K562 (cell line): ENCODE results near the gene TMEM151A. TPM values are rescaled to one million over a fixed set of nuclear protein-coding genes. Genes with fewer than 3 reads are reported as not detected.

Source experiments
- ATAC-seq: fragments of 200-7000 bp; cut with Tn5 transposase; 3 replicates; pipeline ENCODE4 v1.9.1; 2020; ENCODE audit warnings: moderate library complexity
- BruUV-seq: library from RNA; stranded (reverse); fragments of 400-500 nt; replicated peaks from 2 replicates; lab custom pipeline; 2021; lab: Mats Ljungman, UMichigan
- CTCF ChIA-PET: fragments of 300-600 bp; formaldehyde crosslinking; extraction: SDS; loops from one replicate; lab custom pipeline; 2021; ENCODE audit warnings: low intra/inter-chr PET ratio; lab: Yijun Ruan, JAX
- POLR2A ChIA-PET: fragments of 300-600, 350-650 bp; sonication (Branson Sonifier 250); formaldehyde crosslinking; extraction: SDS; loops from one replicate; lab custom pipeline; 2021; ENCODE audit warnings: antibody characterized with exemption, inconsistent platforms; lab: Yijun Ruan, JAX
- DNase-seq, 4 experiments: peaks; one replicate each; pipeline versions ENCODE4 v3.0.0 to v3.0.0-alpha.2; 2011 to 2018; ENCODE audit warnings: low spot score in 3 of 4, mixed read lengths in 3 of 4; ENCODE audit errors: extremely low read depth in 1 of 4
- FAIRE-seq: peaks from 2 replicates; lab custom pipeline; 2011; peaks lifted over from hg19 to GRCh38; lab: Jason Lieb, UNC
- H2AFZ ChIP-seq: 2 replicates; pipeline ENCODE4 v1.6.0; 2011; ENCODE audit warnings: low read depth, low read length, control low read depth, inconsistent platforms
- H3K27ac ChIP-seq: fragments of 200-600 bp; 3 replicates; pipeline ENCODE4 v1.8.0; 2011; ENCODE audit warnings: low read depth, mild to moderate bottlenecking, control low read depth, inconsistent platforms, low read length, moderate library complexity, mixed read lengths; ENCODE audit errors: extremely low read depth
- H3K27me3 ChIP-seq, 2 experiments: fragments of 300-600 bp in 1 of 2; 2 replicates in 1 of 2; 3 replicates in 1 of 2; pipeline versions ENCODE4 v1.6.0 to v1.8.0; 2011; ENCODE audit warnings: inconsistent platforms in 2 of 2, low read length in 2 of 2, mild to moderate bottlenecking in 1 of 2, mixed read lengths in 1 of 2, moderate library complexity in 1 of 2; ENCODE audit not compliant: control insufficient read depth in 2 of 2, insufficient read depth in 2 of 2
- H3K36me3 ChIP-seq: fragments of 300-600 bp; 3 replicates; pipeline ENCODE4 v1.8.0; 2011; ENCODE audit warnings: mild to moderate bottlenecking, low read length, inconsistent platforms; ENCODE audit not compliant: control insufficient read depth, insufficient read depth
- H3K4me1 ChIP-seq, 2 experiments: fragments of 200-600 bp in 1 of 2; replicated peaks in 1 of 2; 2 replicates in 1 of 2; 3 replicates in 1 of 2; pipeline versions ENCODE4 v1.5.1 to v1.8.0; 2011; ENCODE audit warnings: inconsistent platforms in 2 of 2, low read length in 2 of 2, mild to moderate bottlenecking in 1 of 2, mixed read lengths in 1 of 2, moderate library complexity in 1 of 2; ENCODE audit not compliant: control insufficient read depth in 2 of 2, insufficient read depth in 2 of 2
- H3K4me2 ChIP-seq: 2 replicates; pipeline ENCODE4 v1.6.1; 2011; ENCODE audit warnings: low read length, control low read depth, inconsistent platforms, mixed read lengths; ENCODE audit not compliant: insufficient read depth
- H3K4me3 ChIP-seq: fragments of 200-600 bp; sonication (generic), shearing (Covaris generic); 2 replicates; pipeline ENCODE4 v1.5.1; 2016; ENCODE audit warnings: control low read depth, inconsistent platforms
- H3K79me2 ChIP-seq: fragments of 200-600 bp; 3 replicates; pipeline ENCODE4 v1.8.0; 2011; ENCODE audit warnings: low read length, inconsistent platforms; ENCODE audit not compliant: control insufficient read depth, insufficient read depth
- H3K9ac ChIP-seq, 2 experiments: 2 replicates each; pipeline versions ENCODE4 v1.6.0 to v1.6.1; 2011; ENCODE audit warnings: low read depth in 2 of 2, low read length in 2 of 2, control low read depth in 1 of 2, inconsistent platforms in 1 of 2, mild to moderate bottlenecking in 1 of 2, mixed read lengths in 1 of 2; ENCODE audit not compliant: insufficient read depth in 1 of 2
- H3K9me1 ChIP-seq: one replicate; pipeline ENCODE4 v1.6.0; 2011; ENCODE audit warnings: inconsistent platforms, mild to moderate bottlenecking, low read length, moderate library complexity; ENCODE audit not compliant: control insufficient read depth, insufficient read depth
- H3K9me3 ChIP-seq: replicated peaks from 2 replicates; pipeline ENCODE4 v1.5.1; 2011; ENCODE audit warnings: low read depth, low read length, inconsistent platforms; ENCODE audit not compliant: control insufficient read depth, insufficient read depth
- H4K20me1 ChIP-seq: replicated peaks from 2 replicates; pipeline ENCODE4 v1.6.1; 2011; ENCODE audit warnings: low read length, inconsistent platforms, mixed read lengths; ENCODE audit not compliant: control insufficient read depth, insufficient read depth
- ARID1B ChIP-seq: fragments of 450-650 bp; IDR thresholded peaks from 2 replicates; pipeline ENCODE4 v1.6.1; 2016; ENCODE audit warnings: antibody characterized with exemption, mild to moderate bottlenecking, inconsistent platforms
- C11orf30 ChIP-seq: fragments of 450-650 bp; IDR thresholded peaks from 2 replicates; pipeline ENCODE4 v1.6.1; 2016; ENCODE audit warnings: low read depth, mild to moderate bottlenecking
- CSDE1 ChIP-seq, 2 experiments: fragments of 450-650 bp; IDR thresholded peaks; 2 replicates each; pipeline ENCODE4 v1.6.1; 2016; ENCODE audit warnings: mild to moderate bottlenecking in 1 of 2
- ELF1 ChIP-seq: fragments of 200-800 bp; sonication (Bioruptor generic); IDR thresholded peaks from 2 replicates; pipeline ENCODE4 v1.6.1; 2016; ENCODE audit warnings: missing genetic modification characterization, missing compliant biosample characterization
- JUND ChIP-seq, 2 experiments: IDR thresholded peaks; 2 replicates in 1 of 2; 3 replicates in 1 of 2; pipeline ENCODE4 v1.6.1; 2011; ENCODE audit warnings: borderline replicate concordance in 2 of 2, low read depth in 2 of 2, low read length in 2 of 2, improper control_type of control experiment in 1 of 2, missing biosample characterization in 1 of 2, missing genetic modification characterization in 1 of 2, missing genetic modification reagents in 1 of 2
- MAFK ChIP-seq: IDR thresholded peaks from 2 replicates; pipeline ENCODE4 v1.6.1; 2011; ENCODE audit warnings: low read length, improper control_type of control experiment
- MYNN ChIP-seq, 2 experiments: sonication (generic); formaldehyde crosslinking in 1 of 2; IDR thresholded peaks; 2 replicates each; pipeline versions ENCODE4 v1.5.0 to v1.6.1; 2016 to 2020; ENCODE audit warnings: antibody characterized with exemption in 1 of 2, missing genetic modification reagents in 1 of 2
- RBBP5 ChIP-seq: fragments of 200-600 bp; sonication (generic); IDR thresholded peaks from 2 replicates; pipeline ENCODE4 v1.6.1; 2012; ENCODE audit warnings: borderline replicate concordance, mild to moderate bottlenecking, low read length, control low read depth, inconsistent platforms; ENCODE audit not compliant: insufficient read depth, poor library complexity, severe bottlenecking
- RBM22 ChIP-seq: fragments of 200-400 bp; formaldehyde crosslinking; IDR thresholded peaks from 2 replicates; pipeline ENCODE4 v1.6.1; 2018; ENCODE audit warnings: low read length, low read depth; ENCODE audit not compliant: poor library complexity, severe bottlenecking
- RFX7 ChIP-seq: fragments of 250-450 bp; sonication (Bioruptor Pico); IDR thresholded peaks from 2 replicates; pipeline ENCODE4 v1.5.1; 2021; ENCODE audit warnings: mild to moderate bottlenecking
- ZC3H11A ChIP-seq: IDR thresholded peaks from 2 replicates; pipeline ENCODE4 v1.6.1; 2012; ENCODE audit warnings: low read depth, low read length, improper control_type of control experiment
- ZKSCAN3 ChIP-seq: fragments of 250-450 bp; sonication (Bioruptor Pico); IDR thresholded peaks from 2 replicates; pipeline ENCODE4 v1.4.0; 2020
- ZNF436 ChIP-seq: fragments of 250-450, 450-650 bp; sonication (Bioruptor Pico); formaldehyde crosslinking; IDR thresholded peaks from 2 replicates; pipeline ENCODE4 v1.7.0; 2020; ENCODE audit warnings: mild to moderate bottlenecking
- ZNF699 ChIP-seq: fragments of 250-450 bp; sonication (Bioruptor Pico); IDR thresholded peaks from 2 replicates; pipeline ENCODE4 v1.8.0; 2021; ENCODE audit warnings: mild to moderate bottlenecking, moderate library complexity; ENCODE audit not compliant: insufficient replicate concordance
- WGBS: fragments of 100-300 bp; shearing (Covaris generic); methylation state at CpG from one replicate; pipeline ENCODE4 v1.1.6; 2016; ENCODE audit warnings: low coverage, mixed read lengths; ENCODE audit not compliant: insufficient coverage; ENCODE audit errors: missing lambda C conversion rate; 5-methylcytosine and 5-hydroxymethylcytosine counted together
- in situ Hi-C: fragments of 300-500 bp; cut with MboI; formaldehyde crosslinking; loops from 4 replicates; pipeline ENCODE4 v1.15.0; 2018; ENCODE audit warnings: inconsistent platforms, mixed read lengths
- intact Hi-C: fragments of 100-400 bp; cut with micrococcal nuclease; formaldehyde crosslinking; loops from 2 replicates; pipeline ENCODE4 v1.14.2; 2022
- polyA plus RNA-seq, 8 experiments: library from polyadenylated mRNA; depleted of rRNA in 4 of 8; stranded (reverse) in 5 of 8; unstranded in 3 of 8; fragments of >200 nt; fragmentation: Nextera tagmentation in 2 of 8; fragmentation: Illumina TruSeq in 1 of 8; extraction: Ambion mirVana in 2 of 8; extraction: Trizol in 1 of 8; gene quantifications; 2 replicates each; pipeline versions ENCODE4 v1.2.1 to v1.2.3, GENCODE V29; 2011 to 2014; ENCODE audit warnings: inconsistent platforms in 1 of 8, missing spikeins in 1 of 8
- total RNA-seq, 7 experiments: library from RNA; depleted of rRNA in 6 of 7; stranded (reverse); fragments of >200 nt in 6 of 7; fragmentation: Illumina TruSeq in 2 of 7; extraction: Trizol in 2 of 7; gene quantifications; 2 replicates each; pipeline versions ENCODE4 v1.2.1 to v1.2.3, GENCODE V29; 2011 to 2021; ENCODE audit warnings: low replicate concordance in 1 of 7
- TF ChIP-seq, protein P1 (sequence below): sonication (generic); formaldehyde crosslinking; IDR thresholded peaks from 2 replicates; pipeline ENCODE4 v1.8.1; 2023; ENCODE audit warnings: mild to moderate bottlenecking, missing genetic modification reagents
- TF ChIP-seq, protein P2 (sequence below): IDR thresholded peaks from 2 replicates; pipeline ENCODE4 v1.6.1; 2014; ENCODE audit warnings: antibody characterized with exemption

Gene TMEM151A
- total and polyA plus RNA-seq, 9 of the 15 experiments (the other 6 are each of a cell fraction or from before 2014, with no cell fraction given): not detected

DNA sequence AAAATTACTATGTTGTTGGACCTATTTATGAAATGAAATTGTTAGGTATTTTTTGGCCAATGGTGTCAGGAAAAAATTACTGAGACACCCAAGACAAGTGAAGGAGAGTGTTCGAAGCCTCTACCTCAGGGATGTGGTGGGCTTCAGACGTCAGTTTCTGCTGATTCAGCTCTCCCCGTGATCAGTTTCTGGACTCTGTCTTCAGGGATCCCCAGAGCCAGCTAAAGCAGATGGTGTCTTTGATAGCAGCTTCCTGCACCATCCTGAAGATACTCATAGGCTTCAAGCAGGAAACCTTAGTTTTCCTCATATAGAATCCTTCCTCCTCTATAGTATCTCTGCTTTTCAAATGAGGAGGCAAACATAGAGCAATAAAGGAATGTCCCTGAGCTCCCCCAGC is 17.8 kb downstream of the TMEM151A start:
- H4K20me1 ChIP-seq: no peaks in the 10 kb centered on the region
- no peak overlapping the region for H3K27ac ChIP-seq
- no peaks in the 10 kb centered on the region for H3K27me3 ChIP-seq
- no peaks in the 10 kb centered on the region for H3K9me3 ChIP-seq
- 9% methylated on average over 3 of the region's 3 CpGs for WGBS
- no peak overlapping the region for H3K4me3 ChIP-seq
- H3K9ac ChIP-seq: peak overlapping the region in 1 of 2 experiments; percentile 62; a peak in 1 of 4 replicates
- intact Hi-C loops: no loop called here
- DNase-seq: peak in 3 of 4 experiments; percentile 57 to 60 (median 60)
- no peak for FAIRE-seq
- ATAC-seq: no peak
- H3K4me2 ChIP-seq: peak overlapping the region; percentile 9; the same call in 1 of the 2 replicates
- H3K79me2 ChIP-seq: no peaks in the 10 kb centered on the region
- H3K4me1 ChIP-seq: peaks cover 23 to 33% of the 10 kb centered on the region in 2 experiments
- in situ Hi-C loops: no loop called here
- no peaks in the 10 kb centered on the region for H3K36me3 ChIP-seq
- POLR2A ChIA-PET: interaction anchor here (0.9 to 1.9 kb wide), 2 partner anchors 21 to 24 kb away, joined by 3 to 4 read pairs; partner anchors contain the start of gene YIF1A
- H2AFZ ChIP-seq: peak overlapping the region; percentile 49
- H3K9me1 ChIP-seq: no peaks in the 10 kb centered on the region
- no TSS peak for BruUV-seq
- CTCF ChIA-PET: interaction anchor here (0.7 kb wide), 1 partner anchor 112 kb away, joined by 3 read pairs; no protein-coding TSS in a partner anchor
- TF ChIP-seq ELF1 (tag) (no peak), C11orf30 (peak; percentile 96), MYNN (IDR thresholded peaks at IDR 0.05) (no peak), MYNN (CRISPR knock-in tag; IDR thresholded peaks at IDR 0.05) (no peak), ZNF699 (CRISPR knock-in tag) (no peak), ZC3H11A (no peak), RFX7 (CRISPR knock-in tag) (no peak), RBBP5 (no peak), ZNF436 (CRISPR knock-in tag) (no peak), MAFK (peak; percentile 87), JUND (IDR thresholded peaks at IDR 0.05; ENCODE audit: borderline replicate concordance, low read depth, low read length) (no peak), JUND (tag; IDR thresholded peaks at IDR 0.05; ENCODE audit: borderline replicate concordance, low read depth, low read length) (0 out of 3 replicates have a peak, but pooled peaks have one; percentile 9), ZKSCAN3 (no peak), ARID1B (peak; percentile 60), RBM22 (no peak), CSDE1 (IDR thresholded peaks at IDR 0.05) (no peak)
- TF ChIP-seq, protein P1, sequence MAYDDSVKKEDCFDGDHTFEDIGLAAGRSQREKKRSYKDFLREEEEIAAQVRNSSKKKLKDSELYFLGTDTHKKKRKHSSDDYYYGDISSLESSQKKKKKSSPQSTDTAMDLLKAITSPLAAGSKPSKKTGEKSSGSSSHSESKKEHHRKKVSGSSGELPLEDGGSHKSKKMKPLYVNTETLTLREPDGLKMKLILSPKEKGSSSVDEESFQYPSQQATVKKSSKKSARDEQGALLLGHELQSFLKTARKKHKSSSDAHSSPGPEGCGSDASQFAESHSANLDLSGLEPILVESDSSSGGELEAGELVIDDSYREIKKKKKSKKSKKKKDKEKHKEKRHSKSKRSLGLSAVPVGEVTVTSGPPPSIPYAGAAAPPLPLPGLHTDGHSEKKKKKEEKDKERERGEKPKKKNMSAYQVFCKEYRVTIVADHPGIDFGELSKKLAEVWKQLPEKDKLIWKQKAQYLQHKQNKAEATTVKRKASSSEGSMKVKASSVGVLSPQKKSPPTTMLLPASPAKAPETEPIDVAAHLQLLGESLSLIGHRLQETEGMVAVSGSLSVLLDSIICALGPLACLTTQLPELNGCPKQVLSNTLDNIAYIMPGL (CRISPR knock-in tag): no peak
- TF ChIP-seq, protein P2, sequence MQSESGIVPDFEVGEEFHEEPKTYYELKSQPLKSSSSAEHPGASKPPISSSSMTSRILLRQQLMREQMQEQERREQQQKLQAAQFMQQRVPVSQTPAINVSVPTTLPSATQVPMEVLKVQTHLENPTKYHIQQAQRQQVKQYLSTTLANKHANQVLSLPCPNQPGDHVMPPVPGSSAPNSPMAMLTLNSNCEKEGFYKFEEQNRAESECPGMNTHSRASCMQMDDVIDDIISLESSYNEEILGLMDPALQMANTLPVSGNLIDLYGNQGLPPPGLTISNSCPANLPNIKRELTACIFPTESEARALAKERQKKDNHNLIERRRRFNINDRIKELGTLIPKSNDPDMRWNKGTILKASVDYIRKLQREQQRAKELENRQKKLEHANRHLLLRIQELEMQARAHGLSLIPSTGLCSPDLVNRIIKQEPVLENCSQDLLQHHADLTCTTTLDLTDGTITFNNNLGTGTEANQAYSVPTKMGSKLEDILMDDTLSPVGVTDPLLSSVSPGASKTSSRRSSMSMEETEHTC: no peak
